Neural cell (in vitro differentiated cells): ENCODE measurements around the gene EDAR.

Experiments
- CTCF ChIP-seq: fragments of 450-650 bp; IDR thresholded peaks from 2 replicates; pipeline ENCODE4 v1.5.1; 2014; ENCODE audit warnings: antibody characterized with exemption, mild to moderate bottlenecking, moderate library complexity; ENCODE audit not compliant: poor library complexity, severe bottlenecking
- EZH2 ChIP-seq: fragments of 200-600, 300-800 bp; shearing (Covaris generic), sonication (generic); IDR thresholded peaks from 2 replicates; pipeline ENCODE4 v1.6.1; 2014; ENCODE audit warnings: antibody characterized with exemption, low read length, borderline replicate concordance, mild to moderate bottlenecking; ENCODE audit not compliant: insufficient read depth, poor library complexity, severe bottlenecking
- POLR2AphosphoS5 ChIP-seq: IDR thresholded peaks from 2 replicates; pipeline ENCODE4 v1.6.1; 2012
- SMC3 ChIP-seq: fragments of 450-650 bp; conservative IDR thresholded peaks from 2 replicates; pipeline ENCODE4 v1.6.1; 2014; ENCODE audit warnings: antibody characterized with exemption, mild to moderate bottlenecking, moderate library complexity; ENCODE audit not compliant: poor library complexity

- no peak for TF ChIP-seq CTCF
- no peak for TF ChIP-seq POLR2AphosphoS5
- no peak for TF ChIP-seq SMC3
- TF ChIP-seq EZH2: no peak
Measured at GRCh38 chr2:108912629-108912902, 76.5 kb downstream of the EDAR start.
